GM19035 (cell line): Measurements from ENCODE around the gene KRT76.

Experiments
- ATAC-seq: cut with Tn5 transposase; IDR thresholded peaks from one replicate; pipeline ENCODE4 v1.9.1; 2021; ENCODE audit not compliant: unreplicated experiment

The KRT76 gene

GRCh38 chr12:52741375-52742195, 35.6 kb downstream of the KRT76 start:
- ATAC-seq, result no peak

- no peak for ATAC-seq
Measured at GRCh38 chr12:52740584-52740983, 36.6 kb downstream of the KRT76 start.

- no peak for ATAC-seq
Measured at GRCh38 chr12:52739963-52740362, 37.2 kb downstream of the KRT76 start.

- no peak for ATAC-seq
Measured at GRCh38 chr12:52735816-52736632, 41.1 kb downstream of the KRT76 start.

GRCh38 chr12:52735106-52735505, 42.0 kb downstream of the KRT76 start:
- no peak for ATAC-seq

- no peak for ATAC-seq
Measured at GRCh38 chr12:52730793-52731192, 46.4 kb downstream of the KRT76 start.

- ATAC-seq, result no peak
Measured at GRCh38 chr12:52730383-52730782, 46.8 kb downstream of the KRT76 start.

- ATAC-seq, result no peak
Measured at GRCh38 chr12:52729147-52729546, 48.0 kb downstream of the KRT76 start.

GRCh38 chr12:52728374-52728773, 48.8 kb downstream of the KRT76 start:
- no peak for ATAC-seq

- no peak for ATAC-seq
Measured at GRCh38 chr12:52727037-52727436, 50.1 kb downstream of the KRT76 start.

GRCh38 chr12:52726451-52726850, 50.7 kb downstream of the KRT76 start:
- ATAC-seq, result no peak

- ATAC-seq, result no peak
Measured at GRCh38 chr12:52724384-52724783, 52.8 kb downstream of the KRT76 start.

GRCh38 chr12:52722680-52723079, 54.5 kb downstream of the KRT76 start:
- ATAC-seq, result no peak

- no peak for ATAC-seq
Measured at GRCh38 chr12:52721838-52722470, 55.2 kb downstream of the KRT76 start.

GRCh38 chr12:52720365-52720886, 56.7 kb downstream of the KRT76 start:
- no peak for ATAC-seq
